Hippocampal formation (tissue), 2 donors: ENCODE data around the gene KRTAP5-4.
"Not testable (repeated sequence)": the region's sequence is repeated elsewhere in the genome, so short reads cannot be mapped to it uniquely, and the experiment has no call there.

Experiments
- DNase-seq, 2 donors: peaks; one replicate each; lab custom pipeline; 2025; lab: John Stamatoyannopoulos, UW

Gene KRTAP5-4

DNA sequence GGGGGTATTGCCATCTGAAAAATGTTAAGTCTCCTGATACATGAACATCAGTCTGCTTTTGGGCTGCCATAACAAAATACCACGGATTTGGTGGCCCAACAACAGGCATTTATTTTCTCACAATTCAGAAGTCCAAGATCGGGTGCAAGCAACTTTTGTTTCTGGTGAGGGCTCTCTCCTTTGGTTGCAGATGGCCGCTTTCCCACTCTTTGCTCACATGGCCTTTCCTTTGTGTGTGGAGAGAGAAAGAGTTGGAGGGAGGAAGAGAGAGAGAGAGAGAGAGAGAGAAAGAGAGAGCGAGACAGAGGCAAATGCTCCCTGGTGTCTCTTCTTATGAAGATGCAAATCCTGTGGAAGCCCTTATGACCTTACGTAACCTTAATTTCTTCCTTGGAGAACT, 21.3 kb downstream of the KRTAP5-4 start:
- DNase-seq = no peak

DNA sequence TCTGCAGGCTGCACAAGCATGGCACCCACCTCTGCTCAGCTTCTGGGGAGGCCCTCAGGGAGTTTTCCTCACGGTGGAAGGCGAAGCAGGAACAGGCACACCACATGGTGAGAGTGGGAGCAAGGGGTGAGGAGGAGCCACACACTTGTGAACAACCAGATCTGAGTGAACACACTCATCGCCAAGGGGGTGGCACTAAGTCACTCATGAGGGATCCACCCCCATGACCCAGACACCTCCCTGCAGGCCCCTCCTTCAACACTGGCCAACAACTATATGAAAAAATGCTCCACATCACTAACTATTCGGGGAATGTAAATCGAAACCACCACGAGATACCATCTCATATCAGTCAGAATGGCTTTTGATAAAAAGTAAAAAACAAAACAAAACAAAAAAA, 23.1 kb downstream of the KRTAP5-4 start:
- DNase-seq = no peak

DNA sequence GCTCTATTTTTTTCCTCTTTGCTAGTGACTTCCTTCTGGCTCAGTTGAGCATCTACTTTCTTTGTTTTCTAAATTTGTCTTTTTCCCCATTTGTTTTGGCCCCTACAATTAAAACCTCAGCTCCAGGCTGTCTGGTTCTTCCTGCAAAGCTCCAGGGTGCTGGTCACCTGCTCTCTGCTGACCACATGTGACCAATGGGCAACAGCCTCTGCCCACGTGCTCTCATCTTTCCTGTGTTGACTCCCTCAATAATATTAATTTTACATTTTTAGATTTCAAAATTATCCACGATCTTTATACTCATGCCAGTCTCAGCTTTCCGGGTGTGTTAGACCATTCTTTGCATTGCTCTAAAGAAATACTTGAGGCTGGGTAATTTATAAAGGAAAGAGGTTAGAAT, 23.5 kb downstream of the KRTAP5-4 start:
- DNase-seq = not testable (repeated sequence)

DNA sequence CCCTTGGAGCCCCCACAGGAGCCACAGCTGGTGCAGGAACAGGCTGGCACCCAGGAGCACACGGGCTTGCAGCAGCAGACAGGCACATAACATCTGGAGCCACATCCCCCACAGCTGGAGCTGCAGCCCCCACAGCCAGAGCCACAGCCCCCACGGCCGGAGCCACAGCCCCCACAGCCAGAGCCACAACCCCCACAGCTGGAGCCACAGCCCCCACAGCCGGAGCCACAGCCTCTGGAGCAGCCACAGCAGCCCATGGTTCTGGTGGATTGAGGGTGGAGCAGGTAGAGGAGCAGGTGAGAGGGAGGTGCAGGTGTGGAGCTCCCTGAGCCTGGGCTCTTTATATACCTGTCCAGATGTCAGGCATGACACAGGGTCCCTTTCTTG, 24.0 kb downstream of the KRTAP5-4 start, which contains the start of gene KRTAP5-2:
Gene KRTAP5-2, minus strand, starts transcription at position 301 of the 387 bp plus-strand sequence. Its CDS starts 44 bp downstream, at position 257.
- no peak for DNase-seq

DNA sequence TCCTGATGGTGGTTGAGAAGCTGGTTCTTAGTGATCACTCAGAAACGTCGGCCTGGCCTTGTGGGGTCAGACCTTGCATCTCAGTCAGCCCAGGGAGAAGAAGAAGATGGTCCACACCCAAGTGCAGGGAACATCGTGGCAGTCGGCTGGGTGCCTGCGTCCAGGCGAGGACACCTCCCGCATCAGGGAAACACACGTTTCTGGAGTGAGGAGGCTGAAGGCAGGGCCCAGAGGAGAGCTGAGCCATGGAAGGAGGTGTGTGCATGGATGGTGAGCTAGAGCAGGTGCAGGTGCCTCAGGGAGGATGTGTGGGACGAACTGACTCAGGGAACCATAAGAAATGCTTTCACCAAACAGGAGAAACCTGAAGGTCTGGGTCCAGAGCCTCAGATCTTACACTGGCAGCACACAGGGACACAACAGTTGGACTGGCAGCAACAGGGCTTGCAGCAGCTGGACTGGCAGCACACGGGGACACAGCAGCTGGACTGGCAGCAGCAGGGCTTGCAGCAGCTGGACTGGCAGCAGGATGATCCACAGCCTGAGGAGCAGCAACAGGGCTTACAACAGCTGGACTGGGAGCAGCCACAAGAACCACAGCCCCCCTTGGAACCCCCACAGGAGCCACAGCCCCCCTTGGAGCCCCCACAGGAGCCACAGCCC, 24.5 kb downstream of the KRTAP5-4 start:
- no peak for DNase-seq

DNA sequence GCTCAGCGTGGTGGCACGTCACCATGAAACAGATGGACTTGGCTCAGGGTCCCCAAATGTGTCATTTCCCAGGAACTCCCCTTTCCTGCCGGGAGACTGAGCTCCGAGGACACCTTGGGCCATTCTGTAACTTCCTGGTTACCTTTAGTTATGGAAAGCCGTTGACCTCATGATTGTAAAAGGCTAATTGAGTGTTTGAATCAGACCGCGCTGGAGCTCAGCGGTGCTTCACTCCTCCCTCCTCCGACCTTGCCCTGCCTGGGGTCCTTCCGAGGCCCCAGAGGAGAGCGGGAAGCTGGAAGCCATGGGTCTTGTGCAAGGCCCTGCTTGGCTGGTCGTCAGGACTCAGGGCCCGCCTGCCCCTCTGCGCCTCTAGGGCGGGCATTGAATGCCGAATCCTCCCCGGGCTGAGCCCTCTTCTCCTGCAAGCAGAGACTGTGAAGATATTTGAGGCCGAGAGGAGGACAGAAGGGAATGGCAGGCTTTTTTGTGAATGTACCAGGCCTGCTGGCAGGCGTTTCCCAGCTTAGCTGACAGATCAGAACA, 25.3 kb downstream of the KRTAP5-4 start:
- DNase-seq = not testable (repeated sequence)

DNA sequence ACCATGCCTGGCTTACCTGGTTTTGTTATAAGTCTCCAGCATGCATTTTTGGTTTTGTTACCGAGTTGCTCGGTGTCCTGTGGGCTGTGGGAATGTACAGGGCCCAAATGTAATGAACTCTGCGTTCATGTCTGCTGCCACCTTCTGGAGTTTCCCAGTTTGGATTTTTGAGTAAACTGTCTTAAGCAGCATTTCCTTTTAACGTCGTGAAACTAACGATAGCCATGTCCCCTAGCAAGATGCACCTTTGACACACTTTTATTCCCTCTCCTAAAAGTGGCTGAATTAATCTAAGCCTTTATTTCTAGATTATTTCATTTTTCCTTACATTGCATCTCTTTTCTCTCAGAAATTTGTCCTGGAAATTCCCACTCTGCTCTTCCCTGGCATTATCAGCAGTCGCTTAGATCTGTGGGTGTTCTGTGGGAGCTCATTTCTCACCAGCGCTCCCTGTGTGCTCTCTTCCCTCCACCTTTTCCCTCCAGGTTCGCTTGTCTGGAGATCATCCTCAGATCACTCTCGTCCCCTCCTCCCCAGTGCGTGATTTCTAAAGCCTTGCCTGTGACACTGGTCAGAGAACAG, 25.9 kb downstream of the KRTAP5-4 start:
- not testable (repeated sequence) for DNase-seq

DNA sequence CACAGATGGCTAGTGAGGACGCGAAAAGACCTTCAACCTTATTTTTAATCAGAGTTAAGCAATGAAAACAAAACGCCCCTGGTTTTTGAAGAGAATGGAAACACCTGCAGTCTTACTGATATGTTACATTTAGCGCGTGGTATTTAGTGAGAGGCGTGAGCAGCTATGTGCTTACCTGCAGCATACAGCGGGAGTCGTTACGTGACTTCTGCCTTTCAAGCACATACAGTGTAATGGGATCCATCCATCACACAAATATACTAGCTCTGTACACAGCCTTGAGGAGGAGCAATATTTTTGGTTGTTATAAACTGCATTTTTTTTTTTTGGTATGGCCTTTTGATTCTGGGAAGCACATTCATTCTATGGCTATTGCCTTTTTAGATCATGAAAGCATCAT, 29.3 kb downstream of the KRTAP5-4 start:
- no peak for DNase-seq

DNA sequence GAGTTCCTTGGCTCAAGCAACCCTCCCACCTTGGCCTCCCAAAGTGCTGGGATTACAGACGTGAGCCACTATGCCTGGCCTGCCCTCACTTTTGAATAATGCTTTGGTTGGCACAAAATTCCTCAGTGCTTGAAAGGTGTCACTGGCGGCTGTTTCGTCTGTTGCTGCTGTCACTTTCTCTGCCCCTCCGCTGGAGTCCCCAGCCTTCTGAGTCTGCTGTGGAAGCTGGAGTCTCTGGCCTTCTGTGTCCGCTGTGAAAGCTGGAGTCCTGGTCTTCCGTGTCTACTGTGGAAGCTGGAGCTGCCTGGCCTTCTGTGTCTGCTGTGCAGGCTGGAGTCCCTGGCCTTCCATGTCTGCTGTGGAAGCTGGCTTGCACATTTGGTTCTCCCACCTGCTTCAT, 31.9 kb downstream of the KRTAP5-4 start:
- DNase-seq = no peak

DNA sequence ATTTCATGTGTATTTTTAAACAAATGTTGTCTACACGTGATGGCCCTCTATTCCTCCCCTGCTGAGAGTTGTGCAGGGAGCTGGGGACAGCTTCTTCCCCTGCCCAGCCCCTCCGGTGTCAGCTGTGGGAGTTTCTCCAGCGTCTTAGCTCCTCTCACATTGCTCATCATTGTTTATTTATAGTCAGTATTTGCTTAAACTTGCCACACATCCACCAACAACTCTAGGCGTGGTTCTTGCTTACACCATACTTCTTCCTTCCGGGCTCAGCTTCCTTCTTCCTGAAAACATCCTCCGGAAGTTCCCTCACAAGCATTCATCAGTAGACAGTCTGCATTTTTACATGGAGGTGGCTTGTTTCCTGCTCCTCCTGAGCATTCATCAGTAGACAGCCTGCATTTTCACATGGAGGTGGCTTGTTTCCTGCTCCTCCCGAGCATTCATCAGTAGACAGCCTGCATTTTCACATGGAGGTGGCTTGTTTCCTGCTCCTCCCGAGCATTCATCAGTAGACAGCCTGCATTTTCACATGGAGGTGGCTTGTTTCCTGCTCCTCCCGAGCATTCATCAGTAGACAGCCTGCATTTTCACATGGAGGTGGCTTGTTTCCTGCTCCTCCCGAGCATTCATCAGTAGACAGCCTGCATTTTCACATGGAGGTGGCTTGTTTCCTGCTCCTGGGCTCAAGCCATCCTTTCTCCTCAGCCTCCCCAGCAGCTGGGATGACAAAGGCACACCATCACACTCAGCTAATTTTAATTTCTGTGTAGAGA, 32.6 kb downstream of the KRTAP5-4 start:
- DNase-seq = not testable (repeated sequence)

DNA sequence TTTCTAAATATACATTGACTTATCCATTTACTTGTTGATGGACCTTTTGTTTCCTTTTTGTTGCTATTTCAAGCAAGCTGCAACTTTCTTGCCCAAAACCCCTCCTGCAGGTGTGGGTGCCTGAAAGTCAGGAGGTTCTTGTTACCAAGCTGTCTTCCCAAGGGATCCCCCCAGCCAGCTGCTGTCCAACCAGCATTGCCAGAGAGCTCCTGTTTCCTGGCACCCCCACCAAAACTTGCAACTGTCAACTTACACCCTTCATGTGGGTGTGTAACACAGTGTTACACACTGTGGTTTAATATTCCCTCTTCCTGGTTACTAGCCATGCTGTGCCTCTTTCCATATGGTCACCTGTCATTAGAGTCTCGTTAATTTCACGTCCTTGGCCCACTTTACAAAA, 35.2 kb downstream of the KRTAP5-4 start:
- no peak for DNase-seq

DNA sequence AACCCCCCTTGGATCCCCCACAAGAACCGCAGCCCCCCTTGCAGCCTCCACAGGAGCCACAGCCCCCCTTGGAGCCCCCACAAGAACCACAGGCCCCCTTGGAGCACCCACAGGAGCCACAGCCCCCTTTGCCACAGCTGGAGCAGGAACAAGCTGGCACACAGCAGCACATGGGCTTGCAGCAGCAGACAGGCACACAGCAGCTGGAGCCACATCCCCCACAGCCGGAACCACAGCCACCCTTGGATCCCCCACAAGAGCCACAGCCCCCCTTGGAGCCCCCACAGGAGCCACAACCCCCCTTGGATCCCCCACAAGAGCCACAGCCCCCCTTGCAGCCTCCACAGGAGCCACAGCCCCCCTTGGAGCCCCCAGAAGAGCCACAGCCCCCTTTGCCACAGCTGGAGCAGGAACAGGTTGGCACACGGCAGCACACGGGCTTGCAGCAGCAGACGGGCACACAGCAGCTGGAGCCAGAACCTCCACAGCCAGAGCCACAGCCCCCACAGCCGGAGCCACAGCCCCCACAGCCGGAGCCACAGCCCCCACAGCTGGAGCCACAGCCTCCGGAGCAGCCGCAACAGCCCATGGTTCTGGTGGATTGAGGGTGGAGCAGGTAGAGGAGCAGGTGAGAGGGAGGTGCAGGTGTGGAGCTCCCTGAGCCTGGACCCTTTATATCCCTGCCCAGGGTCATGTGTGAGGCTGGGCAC, 37.1 kb downstream of the KRTAP5-4 start, which contains the start of gene KRTAP5-1:
Gene KRTAP5-1, minus strand, starts transcription at position 623 of the 710 bp plus-strand sequence. Its CDS starts 34 bp downstream, at position 589.
- DNase-seq = not testable (repeated sequence)

DNA sequence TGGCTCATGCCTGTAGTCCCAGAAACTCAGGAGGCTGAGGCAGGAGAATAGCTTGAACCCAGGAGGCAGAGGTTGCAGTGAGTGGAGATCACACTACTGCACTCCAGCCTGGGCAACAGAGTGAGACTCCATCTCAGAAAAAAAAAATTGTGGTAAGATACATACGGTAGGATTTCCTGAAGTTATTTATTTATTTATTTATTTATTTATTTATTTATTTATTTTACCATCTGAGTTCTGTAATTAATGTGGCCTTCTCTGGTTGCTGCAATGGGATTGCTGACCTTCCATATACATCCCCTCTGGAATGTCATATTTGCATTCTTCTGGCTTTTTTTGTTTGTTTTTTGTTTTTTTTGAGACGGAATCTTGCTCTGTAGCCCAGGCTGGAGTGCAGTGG, 39.0 kb downstream of the KRTAP5-4 start:
- DNase-seq = not testable (repeated sequence)

DNA sequence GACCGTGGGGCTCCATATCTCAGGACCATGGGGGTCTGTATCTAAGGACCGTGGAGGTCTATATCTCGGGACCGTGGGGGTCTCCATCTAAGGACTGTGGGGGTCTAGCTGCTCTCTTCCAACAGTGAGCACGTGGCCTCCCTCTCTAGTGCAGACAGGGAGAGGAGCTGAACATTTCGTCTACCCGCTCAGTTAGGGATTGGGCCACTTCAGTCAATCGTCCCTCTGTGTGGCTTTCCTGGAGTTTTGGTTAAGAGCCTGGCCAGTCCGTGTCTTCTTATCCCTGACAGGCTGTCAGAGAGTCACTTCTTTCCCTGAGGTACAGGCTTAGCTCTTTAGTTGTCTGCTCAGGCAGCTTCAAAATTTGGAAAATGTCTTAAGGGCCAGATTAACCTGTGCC, 40.0 kb downstream of the KRTAP5-4 start:
- no peak for DNase-seq

DNA sequence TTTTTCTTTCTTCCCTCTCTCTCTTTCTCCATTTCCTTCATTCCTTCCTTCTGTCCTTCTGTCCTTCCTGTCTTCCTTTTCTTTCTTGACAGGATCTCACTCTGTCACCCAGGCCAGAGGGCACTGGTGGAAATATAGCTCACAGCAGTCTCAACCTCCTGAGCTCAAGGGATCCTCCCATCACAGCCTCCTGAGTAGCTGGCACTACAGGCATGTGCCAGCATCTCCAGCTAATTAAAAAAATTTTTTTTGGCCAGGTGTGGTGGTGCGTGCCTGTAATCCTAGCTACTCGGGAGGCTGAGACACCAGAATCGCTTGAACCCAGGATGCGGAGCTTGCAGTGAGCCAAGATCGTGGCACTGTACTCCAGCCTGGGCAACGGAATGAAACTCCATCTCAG, 45.1 kb downstream of the KRTAP5-4 start:
- DNase-seq = no peak

DNA sequence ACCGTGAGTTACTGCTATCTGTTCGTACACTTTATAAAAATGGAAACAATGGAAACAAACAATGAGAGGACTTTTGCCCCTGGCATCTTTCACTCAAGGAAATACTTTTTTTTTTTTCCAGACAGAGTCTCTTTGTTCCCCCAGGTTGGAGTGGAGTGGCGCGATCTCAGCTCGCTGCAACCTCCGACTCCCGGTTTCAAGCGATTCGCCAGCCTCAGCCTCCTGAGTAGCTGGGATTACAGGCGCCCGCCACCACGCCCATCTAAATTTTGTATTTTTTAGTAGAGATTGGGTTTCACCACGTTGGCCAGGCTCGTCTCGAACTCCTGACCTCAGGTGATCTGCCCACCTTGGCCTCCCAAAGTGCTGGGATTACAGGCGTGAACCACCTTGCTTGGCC, 46.2 kb downstream of the KRTAP5-4 start:
- not testable (repeated sequence) for DNase-seq

DNA sequence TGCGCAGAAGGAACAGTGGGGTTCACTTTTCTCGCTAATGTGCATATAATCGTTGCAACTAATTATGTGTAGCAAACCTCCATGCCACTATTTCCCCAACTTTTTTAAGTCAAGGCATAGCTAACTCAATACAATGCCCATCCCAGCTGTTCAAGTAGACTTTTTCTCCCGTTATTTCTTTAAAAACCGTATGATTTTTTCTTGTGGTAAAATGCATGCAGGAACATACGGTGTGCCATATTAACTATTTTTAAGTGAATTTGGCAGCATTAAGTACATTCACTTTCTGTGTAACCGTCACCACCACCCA, 47.0 kb downstream of the KRTAP5-4 start:
- DNase-seq = no peak

DNA sequence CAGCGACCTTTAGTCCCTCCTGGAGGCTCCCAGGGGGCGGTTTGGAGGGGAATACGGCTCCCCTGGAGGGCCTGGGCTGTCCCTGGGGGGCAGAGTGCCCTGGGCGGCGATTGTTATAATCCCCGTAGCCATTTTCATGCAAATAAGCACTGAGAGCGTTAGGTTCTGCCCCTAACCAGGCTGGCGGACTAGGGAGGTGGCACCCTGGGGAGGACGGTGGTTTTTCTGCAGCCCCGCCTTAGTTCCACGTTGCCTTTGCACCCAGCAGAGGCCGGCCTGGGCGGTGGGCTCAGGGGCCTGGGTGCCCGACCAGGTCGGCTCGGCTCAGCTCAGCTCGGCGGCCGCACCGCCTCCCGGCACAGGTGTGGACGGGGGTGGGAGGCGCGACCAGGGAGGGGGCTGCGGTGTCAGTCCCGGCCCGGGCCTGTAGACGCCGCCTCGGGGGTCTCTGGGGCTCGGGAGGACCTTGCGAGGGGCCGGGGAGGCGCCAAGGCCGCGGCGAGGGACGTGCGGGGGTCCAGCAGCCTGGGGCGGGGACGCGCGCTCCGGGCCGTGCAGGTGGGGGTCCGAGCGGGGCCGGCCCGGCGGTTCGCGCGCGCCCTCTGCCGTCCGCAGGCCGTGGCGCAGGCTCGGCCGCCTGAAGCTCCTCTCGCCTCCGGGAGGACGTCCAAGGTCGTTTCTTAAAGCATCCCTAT, 47.6 kb downstream of the KRTAP5-4 start:
- peak; percentile 29 to 40 for DNase-seq

DNA sequence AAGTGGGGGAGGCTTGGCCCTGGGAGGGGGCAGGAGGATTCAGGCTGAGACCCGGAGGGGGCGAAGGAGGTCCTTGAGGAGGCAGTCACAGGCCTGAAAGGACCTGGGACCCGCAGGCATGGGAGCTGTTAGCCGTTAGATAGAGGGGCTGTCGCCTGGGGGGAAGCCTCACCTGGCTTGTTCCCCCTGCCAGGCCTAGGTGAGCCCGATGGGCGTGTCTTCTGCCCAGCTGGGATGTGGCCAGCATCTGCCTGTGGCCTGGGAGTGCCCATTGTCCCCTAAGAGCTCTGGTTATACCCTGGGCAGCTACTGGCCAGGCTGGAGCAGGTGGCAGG, 48.1 kb downstream of the KRTAP5-4 start:
- no peak for DNase-seq

DNA sequence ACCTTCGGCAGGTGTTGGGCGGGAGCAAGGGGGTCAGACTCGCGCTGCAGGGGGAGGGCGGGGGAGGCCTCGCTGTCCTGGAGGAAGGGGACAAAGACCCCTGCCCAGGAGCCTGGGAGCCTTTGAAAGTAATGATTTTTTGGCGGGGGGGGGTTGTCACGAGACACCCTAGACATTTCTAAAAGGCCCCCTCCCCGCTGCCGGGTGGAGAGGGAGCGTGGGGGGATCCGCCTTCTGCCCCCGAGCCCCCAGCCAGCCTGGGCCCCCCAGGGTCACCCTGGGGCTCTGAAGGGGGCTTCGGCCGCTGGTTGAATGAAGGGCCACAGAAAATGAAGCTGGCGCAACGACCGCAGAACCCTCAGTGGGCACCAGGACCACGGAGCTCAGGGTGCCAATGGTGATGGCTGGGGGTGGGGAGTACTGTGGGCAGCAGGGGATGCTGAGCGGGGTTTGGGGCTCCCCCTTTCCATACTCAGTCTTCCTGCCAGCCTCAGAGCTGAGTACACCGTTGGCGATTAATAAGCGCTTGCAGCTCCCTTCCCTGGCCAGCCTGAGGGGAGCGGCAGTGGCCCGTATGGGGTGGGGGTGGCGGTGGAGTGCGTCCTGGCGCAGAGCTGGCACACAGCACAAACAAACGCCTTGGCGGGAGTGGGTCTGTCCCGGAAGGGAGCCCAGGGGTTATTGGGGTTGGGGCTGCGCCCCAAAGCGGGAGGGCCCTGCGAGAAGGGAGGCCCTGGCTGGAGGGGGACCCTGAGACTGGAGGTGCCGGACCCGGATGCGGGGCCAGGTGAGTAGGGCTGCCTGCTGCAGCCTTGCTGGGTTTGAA, 48.6 kb downstream of the KRTAP5-4 start:
- DNase-seq = no peak
